Measurements from ENCODE around the gene ASTL.
"Not testable (repeated sequence)": the region's sequence is repeated elsewhere in the genome, so short reads cannot be mapped to it uniquely, and the experiment has no call there.

ASTL gene

DNA sequence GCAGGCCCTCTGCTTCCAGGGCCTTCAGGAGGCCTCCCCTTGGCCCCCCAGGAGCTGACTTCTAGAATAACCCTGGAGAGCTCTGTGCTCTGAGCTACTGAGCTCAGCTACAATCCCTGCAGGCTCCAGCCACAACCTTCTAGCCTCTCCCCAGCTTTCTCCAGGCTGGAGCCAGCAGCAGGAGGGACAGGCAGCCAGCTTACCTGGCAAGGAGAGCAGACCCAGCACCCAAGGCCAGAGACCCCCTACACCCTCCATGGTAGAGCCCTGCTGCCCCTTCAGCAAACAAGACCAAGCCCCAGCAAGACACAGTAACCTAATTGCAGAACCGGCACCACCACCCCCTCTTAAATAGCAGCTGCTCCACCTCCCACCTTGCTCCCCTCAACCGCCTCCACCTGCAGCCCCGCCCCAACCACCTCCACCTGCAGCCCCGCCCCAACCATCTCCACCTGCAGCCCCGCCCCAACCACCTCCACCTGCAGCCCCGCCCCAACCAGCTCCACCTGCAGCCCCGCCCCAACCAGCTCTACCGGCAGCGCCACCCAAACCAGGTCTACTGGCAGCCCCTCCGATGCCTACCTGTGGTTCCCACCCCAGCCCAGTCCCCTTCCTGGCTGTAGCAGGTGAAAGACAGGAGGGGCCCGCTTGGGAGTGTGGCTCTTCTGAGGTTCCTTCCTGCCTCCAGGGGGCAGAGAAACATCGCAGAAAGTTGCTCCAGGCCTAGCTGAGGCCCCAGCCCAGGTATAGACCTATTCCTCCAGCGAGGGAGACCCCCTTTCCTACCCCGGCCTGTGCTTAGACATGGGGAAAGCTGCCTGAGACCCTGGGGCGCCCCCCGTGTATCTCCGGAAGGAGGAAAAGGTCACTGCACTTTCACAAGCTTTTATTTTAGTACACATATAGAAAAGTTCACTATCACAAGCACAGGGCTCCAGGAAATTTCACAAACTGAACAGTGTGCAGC is at the start of gene ASTL:
Gene ASTL, minus strand, starts transcription at position 324 of the 967 bp plus-strand sequence. Its CDS starts 66 bp downstream, at position 258.
- peak in 1 of 2 experiments; percentile 45 for DNase-seq

DNA sequence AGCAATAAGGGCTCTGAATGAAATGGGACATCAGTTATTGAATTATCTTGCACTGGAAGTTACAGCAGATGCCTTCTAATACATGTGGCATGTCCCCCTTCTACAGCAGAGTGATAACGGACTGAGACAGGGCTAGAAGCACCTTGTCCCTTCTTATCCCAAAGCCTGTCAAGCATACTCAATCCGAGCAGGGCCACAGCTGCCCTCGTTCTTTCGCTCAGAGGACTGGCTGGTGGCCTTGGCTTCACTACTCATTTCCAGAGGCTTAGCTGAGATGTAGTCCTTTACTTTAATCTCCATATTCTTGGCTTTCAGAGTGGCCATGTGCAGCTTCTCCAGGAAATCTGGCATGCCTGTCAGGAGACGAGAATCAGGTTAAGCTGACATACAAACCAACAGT is 48.3 kb upstream of the ASTL start:
- no peak for DNase-seq

GRCh38 chr2:96185516-96185915 is 47.2 kb upstream of the ASTL start:
- DNase-seq, result no peak

- no peak for DNase-seq
Measured at GRCh38 chr2:96184989-96185388, 46.7 kb upstream of the ASTL start.

DNA sequence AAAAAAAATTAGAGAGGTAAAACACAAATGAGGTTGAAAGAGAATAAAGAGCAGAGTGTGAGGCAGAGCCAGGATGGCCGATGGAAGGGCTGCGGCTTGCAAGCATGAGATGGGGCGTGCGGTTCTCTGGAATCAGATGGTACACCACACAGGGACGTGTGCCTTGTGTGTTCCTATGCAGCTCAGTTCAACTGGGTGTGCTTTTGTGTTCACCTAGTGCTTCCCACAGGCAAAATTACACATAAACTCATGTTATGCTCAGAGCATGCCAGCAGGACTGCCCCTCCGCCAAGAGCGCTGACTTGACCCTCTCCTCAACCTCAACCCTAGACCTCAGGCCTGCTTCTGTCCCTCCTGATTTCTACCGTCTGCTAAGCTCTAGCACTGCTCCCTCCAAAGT is 45.9 kb upstream of the ASTL start:
- no peak for DNase-seq

DNA sequence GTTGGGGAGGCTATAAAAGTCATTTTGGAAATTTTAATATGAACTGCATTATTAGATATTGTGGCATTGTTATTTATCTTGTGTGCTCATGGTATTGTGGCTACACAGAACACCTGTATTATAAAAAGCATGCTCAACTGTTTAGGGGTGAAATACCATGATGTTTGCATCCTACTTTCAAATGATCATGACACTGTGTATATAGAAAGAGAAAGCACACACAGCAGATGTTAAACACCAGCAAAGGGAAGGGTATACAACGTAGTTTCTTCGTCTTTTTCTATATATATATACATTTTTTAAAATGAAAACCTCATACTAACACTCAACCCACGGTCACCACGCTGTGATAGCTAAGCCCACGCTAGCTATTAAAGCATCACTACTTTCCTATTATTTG is 43.2 kb upstream of the ASTL start:
- DNase-seq, result no peak

- no peak for DNase-seq
Measured at GRCh38 chr2:96180521-96180920, 42.2 kb upstream of the ASTL start.

GRCh38 chr2:96180002-96180401 is 41.7 kb upstream of the ASTL start:
- no peak for DNase-seq

GRCh38 chr2:96176661-96177060 is 38.4 kb upstream of the ASTL start:
- DNase-seq, result no peak

- no peak for DNase-seq
Measured at GRCh38 chr2:96175951-96176350, 37.6 kb upstream of the ASTL start.

DNA sequence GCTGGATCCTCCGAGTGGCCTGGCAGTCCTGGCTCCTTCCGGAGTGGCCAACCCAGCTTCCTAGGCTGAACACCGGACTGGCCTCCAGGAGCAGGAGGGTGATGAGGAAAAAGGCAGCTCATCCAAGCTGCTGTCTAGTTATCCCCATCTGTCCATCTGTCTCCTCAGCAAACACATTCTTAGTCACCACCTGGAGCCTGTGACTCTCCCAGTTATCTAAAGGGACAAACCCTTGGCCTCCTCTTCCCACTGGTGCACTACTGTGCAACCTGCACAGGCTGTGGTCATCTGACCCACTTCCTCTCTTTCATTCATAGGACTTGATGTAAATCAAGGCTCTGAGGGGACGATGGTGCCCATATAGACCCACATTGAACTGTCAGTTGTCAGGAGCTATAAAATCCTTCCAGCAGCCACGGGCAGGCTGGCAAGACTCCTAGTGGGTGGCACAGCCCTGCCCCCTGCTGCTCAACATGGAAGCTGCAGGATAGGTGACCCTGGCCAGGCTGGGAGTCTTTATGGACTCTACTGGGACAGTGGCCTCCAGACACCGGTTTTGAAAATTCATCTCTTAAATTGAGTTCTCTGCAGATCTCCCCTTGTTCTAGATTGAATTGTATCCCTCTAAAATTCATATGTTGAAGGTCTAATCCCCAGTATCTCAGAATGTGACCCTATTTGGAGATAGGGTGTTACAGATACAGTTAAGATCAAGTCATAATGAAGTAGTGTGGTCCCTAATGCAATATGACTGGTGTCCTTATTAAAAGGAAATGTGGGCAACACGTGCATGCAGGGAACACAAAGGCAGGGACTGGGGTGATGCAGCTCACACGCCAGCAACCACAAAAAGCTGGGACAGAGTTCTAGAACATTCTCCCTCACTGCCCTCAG is 36.2 kb upstream of the ASTL start:
- peak; percentile 56 to 67 for DNase-seq

DNA sequence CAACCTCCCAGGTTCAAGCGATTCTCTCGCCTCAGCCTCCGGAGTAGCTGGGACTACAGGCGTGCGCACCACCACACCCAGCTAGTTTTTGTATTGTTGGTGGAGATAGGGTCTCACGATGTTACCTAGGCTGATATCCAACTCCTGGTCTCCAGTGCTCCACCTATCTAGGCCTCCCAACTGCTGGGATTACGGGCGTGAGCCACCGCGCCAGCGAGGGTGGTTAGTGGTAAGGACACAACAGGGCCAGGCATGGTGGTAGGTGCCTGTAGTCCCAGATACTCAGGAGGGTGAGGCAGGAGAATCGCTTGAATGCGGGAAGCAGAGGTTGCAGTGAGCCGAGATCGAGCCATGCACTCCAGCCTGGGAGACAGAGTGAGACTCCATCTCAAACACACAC is 33.5 kb upstream of the ASTL start:
- DNase-seq, result no peak

GRCh38 chr2:96170626-96171025 is 32.3 kb upstream of the ASTL start:
- DNase-seq, result no peak

DNA sequence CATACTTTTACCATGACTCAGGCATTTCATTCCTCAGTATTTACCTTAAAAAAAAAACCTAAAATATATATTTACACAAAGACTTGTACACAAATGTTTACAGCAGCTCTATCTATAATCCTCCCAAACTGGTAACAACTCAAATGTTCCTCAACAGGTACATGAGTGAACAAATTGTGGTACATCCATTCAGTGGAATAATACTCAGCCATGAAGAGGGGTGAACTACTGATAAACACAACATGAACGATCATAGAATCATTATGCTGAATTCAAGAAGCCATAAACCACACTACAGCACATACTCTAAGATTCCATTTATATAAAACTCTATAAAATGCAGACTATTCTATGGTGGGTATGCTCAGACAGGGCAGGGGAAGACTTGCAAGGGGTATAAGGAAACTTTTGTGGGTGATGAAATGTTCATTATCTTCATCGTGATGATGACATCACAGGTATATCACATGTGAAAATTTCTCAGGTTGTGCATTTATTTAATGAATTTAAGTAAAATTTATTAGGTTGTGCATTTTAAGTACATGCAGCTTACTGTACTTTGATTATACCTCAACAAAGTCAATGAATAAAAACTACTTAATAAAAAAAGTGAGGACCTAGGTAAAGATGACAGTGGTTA is 31.7 kb upstream of the ASTL start:
- no peak for DNase-seq

DNA sequence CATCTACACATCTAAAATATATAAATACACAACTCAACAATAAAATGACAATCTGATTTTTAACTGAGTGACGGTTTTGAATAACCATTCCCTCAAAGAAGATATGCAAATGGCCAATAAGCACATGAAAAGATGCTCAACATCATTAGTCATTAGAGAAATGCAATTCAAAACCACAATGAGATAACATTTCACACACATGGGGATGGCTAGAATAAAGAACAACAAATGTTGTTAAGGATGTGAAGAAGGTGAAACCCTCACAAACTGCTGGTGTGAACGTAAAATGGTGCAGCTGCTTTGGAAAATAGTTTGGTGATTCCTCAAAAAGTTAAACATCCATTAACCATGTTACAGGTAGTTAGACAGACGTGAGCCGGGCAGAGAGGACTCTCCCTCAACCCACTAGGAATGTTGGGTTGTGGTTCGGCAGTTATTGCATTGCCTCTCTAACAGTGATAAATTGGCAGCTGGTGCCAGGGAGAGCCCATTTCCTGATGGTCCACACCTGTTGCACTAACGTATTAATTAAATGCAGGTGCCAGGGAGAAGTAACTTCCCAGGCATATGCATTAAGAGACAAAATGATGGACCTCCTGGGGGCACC is 29.2 kb upstream of the ASTL start:
- DNase-seq, result no peak

GRCh38 chr2:96164459-96165184 is 26.3 kb upstream of the ASTL start:
- DNase-seq, result no peak

- DNase-seq, result no peak
Measured at GRCh38 chr2:96163768-96164429, 25.6 kb upstream of the ASTL start.

DNA sequence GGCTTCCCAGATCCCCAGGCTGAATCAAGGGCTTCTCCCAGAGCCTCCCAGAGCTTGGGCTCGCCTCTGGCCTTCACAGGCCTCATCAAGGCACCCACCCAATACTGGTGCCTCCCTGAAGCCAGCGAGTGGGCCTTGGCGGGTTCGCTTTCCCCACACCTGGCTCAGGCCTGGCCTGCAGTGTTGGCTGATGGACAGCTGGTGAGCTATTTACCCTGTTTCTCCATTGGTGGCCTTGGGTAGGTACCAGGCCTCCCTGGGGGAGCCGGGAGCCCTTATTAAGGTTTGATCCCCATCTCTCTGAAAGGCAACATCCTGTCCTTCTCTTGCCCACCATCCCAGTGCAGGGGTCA is 25.1 kb upstream of the ASTL start:
- no peak for DNase-seq

DNA sequence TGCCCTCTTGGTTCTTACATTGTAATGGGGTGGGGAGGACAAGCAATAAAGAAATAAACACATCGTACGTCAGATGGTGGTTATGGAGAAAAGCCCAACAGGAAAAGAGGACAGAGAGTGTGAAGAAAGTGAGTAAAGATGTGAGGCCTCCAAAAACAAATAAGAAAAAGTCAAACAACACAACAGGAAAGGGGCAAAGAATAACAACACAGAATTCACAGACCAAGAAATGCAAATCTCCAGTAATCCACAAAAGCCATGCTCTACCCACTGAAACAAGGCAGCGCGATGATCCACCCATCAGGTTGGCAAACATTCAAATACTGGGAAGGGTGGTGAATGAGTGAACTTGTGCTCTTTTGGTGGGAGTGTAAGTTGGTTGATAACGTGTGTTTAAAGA is 23.6 kb upstream of the ASTL start:
- DNase-seq, result no peak

DNA sequence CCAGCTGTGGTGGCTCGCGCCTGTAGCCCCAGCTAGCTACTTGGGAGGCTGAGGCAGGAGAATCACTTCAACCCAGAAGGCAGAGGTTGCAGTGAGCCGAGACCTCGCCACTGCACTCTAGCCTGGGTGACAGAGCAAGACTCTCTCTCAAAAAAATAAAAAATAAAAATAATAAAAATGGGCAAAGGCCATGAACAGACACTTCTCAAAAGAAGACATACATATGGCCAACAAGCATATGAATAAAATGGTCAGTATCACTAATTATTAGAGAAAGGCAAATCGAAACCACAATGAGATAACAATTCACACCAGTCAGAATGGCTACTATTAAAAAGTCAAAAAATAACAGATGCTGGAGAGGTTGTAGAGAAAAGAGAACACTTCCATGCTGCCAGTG is 22.1 kb upstream of the ASTL start:
- not testable (repeated sequence) for DNase-seq

DNA sequence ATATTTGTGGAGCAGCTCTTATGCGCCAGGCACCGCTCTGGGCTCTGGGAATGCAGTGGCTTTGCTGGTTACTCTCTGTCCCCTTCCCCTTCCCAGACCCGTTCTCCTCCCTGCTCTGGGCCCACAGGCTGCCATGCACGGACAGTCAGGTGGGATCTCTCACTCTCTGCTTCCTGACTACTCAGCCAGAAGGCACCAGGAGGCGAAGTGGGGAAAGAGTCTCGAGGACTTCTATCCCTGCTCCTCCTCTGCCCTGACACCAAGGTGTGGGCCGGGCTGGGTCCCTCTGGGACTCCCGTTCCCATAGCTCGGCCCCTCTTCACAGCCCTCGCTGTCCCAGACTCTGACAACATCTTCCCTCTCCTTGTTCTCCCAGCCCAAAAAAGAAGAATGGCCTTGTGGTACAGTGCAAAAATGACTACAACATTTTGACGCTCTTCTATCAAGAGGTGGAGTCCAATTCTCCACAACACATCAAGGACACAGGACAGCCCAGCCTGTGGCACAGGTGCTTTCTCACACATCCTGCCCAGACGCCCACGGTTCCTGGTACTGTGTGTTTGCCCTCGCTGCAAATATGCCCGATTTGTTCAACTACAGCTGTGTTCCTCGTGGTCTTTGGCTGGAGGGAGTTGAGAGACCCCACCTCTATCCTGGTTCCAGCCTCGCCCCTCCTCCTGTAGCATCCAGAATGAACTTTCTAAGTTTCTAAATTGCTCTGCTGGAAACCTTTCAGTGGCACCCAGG is 21.0 kb upstream of the ASTL start:
- DNase-seq, result no peak
